ENCODE measurements around the gene LONP2. TPM values are rescaled to one million over a fixed set of nuclear protein-coding genes. Genes with fewer than 3 reads are reported as not detected.
A peak's percentile ranks its signal among the peaks of the same experiment; 100 is the strongest.

The LONP2 gene
- total and polyA plus RNA-seq, 2 of the 13 experiments (the other 11 are each of a cell fraction or from before 2014, with no cell fraction given) = 39.2 to 63.3 TPM

DNA sequence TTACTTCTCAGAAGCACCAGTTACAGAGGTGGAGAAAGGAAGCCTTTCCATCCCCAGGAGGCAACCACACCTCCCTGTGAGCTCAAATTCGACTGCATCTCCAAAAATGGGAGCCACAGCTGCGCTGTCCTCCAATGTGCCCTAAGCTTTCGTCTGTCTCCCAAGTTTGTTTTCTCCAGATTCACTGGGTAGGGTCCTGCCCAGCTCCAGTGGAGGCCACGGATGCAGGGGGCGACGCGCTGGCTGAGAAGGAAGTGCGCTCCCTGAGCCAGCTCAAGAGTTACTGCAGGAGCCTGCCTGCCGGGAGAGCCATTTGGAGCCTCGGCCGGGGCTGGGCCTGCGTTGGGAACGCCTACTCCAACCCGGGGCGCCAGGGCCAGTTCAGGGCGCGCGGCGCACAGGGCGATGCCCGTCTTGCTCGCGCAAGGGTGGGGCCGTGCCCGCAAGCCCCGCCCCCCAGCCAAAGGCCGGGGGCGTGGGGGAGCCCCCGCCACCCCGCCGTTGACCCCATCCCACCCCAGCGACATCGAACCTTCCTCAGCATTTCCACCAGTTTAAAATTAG, 121.6 kb downstream of the LONP2 start (continued):
- TF ChIP-seq, protein P1, sequence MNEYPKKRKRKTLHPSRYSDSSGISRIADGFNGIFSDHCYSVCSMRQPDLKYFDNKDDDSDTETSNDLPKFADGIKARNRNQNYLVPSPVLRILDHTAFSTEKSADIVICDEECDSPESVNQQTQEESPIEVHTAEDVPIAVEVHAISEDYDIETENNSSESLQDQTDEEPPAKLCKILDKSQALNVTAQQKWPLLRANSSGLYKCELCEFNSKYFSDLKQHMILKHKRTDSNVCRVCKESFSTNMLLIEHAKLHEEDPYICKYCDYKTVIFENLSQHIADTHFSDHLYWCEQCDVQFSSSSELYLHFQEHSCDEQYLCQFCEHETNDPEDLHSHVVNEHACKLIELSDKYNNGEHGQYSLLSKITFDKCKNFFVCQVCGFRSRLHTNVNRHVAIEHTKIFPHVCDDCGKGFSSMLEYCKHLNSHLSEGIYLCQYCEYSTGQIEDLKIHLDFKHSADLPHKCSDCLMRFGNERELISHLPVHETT (CRISPR knock-in tag; conservative IDR thresholded peaks at IDR 0.05) = 0 out of 2 replicates have a peak, but pooled peaks have one; percentile 57
- TF ChIP-seq RBAK (CRISPR knock-in tag; IDR thresholded peaks at IDR 0.05) (no peak), ZNF577 (CRISPR knock-in tag; IDR thresholded peaks at IDR 0.05; ENCODE audit: borderline replicate concordance, low read depth) (no peak), ZNF792 (CRISPR knock-in tag; IDR thresholded peaks at IDR 0.05) (no peak; the same call in 1 of the 2 replicates), ZFP41 (CRISPR knock-in tag; IDR thresholded peaks at IDR 0.05; ENCODE audit: borderline replicate concordance) (no peak), SIX1 (CRISPR knock-in tag; IDR thresholded peaks at IDR 0.05; ENCODE audit: borderline replicate concordance) (no peak), CENPT (CRISPR knock-in tag; IDR thresholded peaks at IDR 0.05; ENCODE audit: low read depth) (no peak), ZC3H13 (CRISPR knock-in tag; IDR thresholded peaks at IDR 0.05) (peak; percentile 55; the same call in 1 of the 2 replicates), PHF5A (CRISPR knock-in tag; IDR thresholded peaks at IDR 0.05; ENCODE audit: low read depth, unreplicated experiment) (no peak), ZBTB38 (CRISPR knock-in tag; IDR thresholded peaks at IDR 0.05) (no peak), U2AF1 (optimal IDR thresholded peaks at IDR 0.05; ENCODE audit: low read depth, low read length) (peak; percentile 81), ZNF337 (CRISPR knock-in tag; IDR thresholded peaks at IDR 0.05; ENCODE audit: borderline replicate concordance, low read depth) (peak; percentile 45; the same call in 1 of the 2 replicates), SUZ12 (IDR thresholded peaks at IDR 0.05; ENCODE audit: low read depth, low read length) (no peak), ZNF136 (CRISPR knock-in tag; IDR thresholded peaks at IDR 0.05; ENCODE audit: low read depth) (0 out of 2 replicates have a peak, but pooled peaks have one; percentile 43), ZMAT3 (CRISPR knock-in tag; conservative IDR thresholded peaks at IDR 0.05) (0 out of 2 replicates have a peak, but pooled peaks have one; percentile 62)
- TF ChIP-seq, protein P2, sequence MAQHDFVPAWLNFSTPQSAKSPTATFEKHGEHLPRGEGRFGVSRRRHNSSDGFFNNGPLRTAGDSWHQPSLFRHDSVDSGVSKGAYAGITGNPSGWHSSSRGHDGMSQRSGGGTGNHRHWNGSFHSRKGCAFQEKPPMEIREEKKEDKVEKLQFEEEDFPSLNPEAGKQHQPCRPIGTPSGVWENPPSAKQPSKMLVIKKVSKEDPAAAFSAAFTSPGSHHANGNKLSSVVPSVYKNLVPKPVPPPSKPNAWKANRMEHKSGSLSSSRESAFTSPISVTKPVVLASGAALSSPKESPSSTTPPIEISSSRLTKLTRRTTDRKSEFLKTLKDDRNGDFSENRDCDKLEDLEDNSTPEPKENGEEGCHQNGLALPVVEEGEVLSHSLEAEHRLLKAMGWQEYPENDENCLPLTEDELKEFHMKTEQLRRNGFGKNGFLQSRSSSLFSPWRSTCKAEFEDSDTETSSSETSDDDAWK (CRISPR knock-in tag; IDR thresholded peaks at IDR 0.05) = no peak
- TF ChIP-seq, protein P3, sequence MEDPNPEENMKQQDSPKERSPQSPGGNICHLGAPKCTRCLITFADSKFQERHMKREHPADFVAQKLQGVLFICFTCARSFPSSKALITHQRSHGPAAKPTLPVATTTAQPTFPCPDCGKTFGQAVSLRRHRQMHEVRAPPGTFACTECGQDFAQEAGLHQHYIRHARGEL (CRISPR knock-in tag; IDR thresholded peaks at IDR 0.05) = no peak
- TF ChIP-seq, protein P4, sequence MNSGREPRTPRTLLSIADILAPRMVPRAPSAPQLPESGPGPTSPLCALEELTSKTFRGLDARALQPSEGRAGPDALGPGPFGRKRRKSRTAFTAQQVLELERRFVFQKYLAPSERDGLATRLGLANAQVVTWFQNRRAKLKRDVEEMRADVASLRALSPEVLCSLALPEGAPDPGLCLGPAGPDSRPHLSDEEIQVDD (CRISPR knock-in tag; IDR thresholded peaks at IDR 0.05; ENCODE audit: borderline replicate concordance) = peak; percentile 58; the same call in 1 of the 2 replicates
- TF ChIP-seq, protein P5, sequence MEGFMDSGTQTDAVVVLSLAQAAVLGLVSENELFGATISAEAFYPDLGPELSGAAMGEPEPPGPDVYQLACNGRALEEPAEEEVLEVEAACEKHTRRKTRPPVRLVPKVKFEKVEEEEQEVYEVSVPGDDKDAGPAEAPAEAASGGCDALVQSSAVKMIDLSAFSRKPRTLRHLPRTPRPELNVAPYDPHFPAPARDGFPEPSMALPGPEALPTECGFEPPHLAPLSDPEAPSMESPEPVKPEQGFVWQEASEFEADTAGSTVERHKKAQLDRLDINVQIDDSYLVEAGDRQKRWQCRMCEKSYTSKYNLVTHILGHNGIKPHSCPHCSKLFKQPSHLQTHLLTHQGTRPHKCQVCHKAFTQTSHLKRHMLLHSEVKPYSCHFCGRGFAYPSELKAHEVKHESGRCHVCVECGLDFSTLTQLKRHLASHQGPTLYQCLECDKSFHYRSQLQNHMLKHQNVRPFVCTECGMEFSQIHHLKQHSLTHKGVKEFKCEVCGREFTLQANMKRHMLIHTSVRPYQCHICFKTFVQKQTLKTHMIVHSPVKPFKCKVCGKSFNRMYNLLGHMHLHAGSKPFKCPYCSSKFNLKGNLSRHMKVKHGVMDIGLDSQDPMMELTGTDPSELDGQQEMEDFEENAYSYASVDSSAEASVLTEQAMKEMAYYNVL (CRISPR knock-in tag; IDR thresholded peaks at IDR 0.05; ENCODE audit: borderline replicate concordance) = peak; percentile 60; the same call in 1 of the 2 replicates
